Measurements from ENCODE around the gene TMEM181.

GRCh38 chr6:158666628-158667359 lies 106.9 kb downstream of the TMEM181 start:
- no peak for TF ChIP-seq CTCF (IDR thresholded peaks at IDR 0.05; ENCODE audit: insufficient read depth, low read length, poor library complexity, severe bottlenecking)
- TF ChIP-seq EZH2phosphoT487 (conservative IDR thresholded peaks at IDR 0.05; ENCODE audit: low read length), result no peak

Measured in SU-DHL-6 (cell line).